GM21723 (cell line): ENCODE results near the gene E2F2.
"Not testable (repeated sequence)": the region's sequence is repeated elsewhere in the genome, so short reads cannot be mapped to it uniquely, and the experiment has no call there.

Experiments used
- ATAC-seq: cut with Tn5 transposase; IDR thresholded peaks from one replicate; pipeline ENCODE4 v1.9.1; 2021; ENCODE audit warnings: mild to moderate bottlenecking, moderate library complexity; ENCODE audit not compliant: unreplicated experiment

E2F2 gene

GRCh38 chr1:23525558-23526250 is 5.3 kb downstream of the E2F2 start:
- no peak for ATAC-seq

DNA sequence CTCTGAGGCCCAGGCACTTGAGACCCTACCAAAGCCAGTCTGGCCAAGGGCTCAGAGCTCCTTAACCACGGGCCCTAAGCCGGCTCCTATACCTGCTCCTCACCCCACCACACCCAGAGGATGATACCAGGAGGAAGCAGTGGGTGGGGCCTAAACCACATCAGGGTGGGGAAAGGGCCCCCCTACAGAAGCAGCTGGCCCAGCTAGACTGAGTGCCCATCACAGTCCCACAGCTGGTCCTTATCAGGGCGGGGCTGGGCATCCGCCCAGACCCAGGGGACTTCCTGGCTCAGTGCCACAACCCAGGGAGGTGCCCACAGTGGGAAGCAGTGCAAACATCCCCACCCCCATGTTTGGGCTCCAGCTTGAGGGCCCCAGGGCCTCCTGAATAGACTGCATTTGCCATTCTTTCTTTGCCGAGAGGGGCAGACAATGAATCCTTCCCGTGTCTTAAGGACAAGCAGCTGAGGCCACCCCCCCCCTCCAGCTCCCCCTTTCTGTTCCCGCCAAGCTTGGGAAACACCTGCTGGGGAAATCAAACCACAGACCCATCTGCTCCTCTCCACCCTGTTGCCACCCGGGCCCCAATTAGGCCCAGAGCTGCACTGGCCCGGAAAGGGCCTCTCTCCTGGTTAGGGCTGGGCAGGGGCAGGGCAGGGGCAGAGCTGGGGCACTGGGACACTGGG is 6.2 kb downstream of the E2F2 start:
- ATAC-seq, result no peak

DNA sequence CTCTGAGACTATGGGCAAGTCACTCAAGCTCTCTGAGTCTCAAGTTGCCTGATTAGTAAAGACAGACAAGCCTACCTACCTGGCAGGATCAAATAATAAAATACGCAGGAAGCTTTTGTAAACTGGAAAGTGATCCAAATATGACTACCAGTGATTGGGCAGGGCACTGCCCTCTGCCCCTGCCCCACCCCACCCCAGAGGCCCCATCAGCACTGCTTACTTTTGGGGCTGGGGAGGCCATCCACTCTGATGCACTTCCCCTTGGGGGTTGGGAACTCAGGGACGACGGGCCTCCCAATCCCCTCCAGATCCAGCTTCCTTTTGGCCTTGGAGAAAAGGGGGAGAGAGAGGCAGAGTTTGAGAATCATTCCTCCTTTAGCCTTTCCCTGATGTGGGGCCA is 6.9 kb downstream of the E2F2 start:
- ATAC-seq, result no peak

DNA sequence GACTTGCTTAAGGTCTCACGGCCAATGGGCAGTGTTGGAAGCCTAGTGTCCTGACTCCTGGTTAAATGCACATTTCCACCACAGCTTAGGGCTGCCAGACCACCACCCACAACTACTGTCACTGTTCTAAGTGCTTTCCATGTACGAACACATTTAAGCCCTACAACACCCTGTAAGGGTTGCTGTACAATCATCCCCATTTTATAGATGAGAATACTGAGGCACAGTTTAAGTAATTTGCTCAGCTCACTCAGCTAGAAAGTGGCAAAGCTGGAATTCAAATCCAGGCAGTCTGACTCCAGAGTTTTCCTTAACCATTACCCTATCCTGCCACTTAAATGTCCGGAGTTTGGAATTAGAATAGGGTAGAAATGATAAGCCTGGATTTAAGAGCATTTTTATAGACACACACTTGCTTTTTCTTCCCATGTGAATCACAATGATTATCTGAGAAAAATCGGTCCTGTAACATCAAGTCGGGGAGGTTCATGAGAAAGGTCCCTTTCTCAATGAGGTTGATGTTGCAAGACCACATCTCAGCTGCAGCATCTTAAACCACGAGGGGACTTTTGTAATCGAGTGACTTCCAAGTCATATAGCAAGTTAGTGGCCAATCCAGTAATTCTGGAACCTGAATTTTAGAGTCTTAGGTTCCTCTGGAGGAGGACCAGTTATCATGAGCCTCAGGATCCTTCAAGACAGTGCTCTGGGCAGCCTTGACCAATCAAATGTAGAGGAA is 8.6 kb downstream of the E2F2 start:
- no peak for ATAC-seq

GRCh38 chr1:23521588-23521987 is 9.4 kb downstream of the E2F2 start:
- ATAC-seq, result no peak

DNA sequence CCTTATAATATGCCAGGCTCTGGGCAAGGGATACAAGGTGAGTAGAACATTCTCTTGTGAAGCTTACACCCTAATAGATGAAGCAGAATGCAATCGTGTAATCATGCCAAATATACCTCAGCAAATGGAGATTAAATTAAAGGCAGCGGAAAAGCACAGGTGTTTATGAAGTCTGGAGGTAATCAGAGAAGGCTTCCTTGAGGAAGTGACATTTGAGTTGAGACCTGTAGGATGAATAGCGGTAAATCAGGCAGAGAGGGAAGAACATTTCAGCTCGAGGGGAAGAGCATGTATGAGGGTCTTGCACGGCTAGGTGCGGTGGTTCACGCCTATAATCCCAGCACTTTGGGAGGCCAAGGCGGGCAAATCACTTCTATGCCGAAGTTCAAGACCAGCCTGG is 13.5 kb downstream of the E2F2 start:
- no peak for ATAC-seq

- ATAC-seq, result no peak
Observed at GRCh38 chr1:23515905-23516304, 15.1 kb downstream of the E2F2 start.

DNA sequence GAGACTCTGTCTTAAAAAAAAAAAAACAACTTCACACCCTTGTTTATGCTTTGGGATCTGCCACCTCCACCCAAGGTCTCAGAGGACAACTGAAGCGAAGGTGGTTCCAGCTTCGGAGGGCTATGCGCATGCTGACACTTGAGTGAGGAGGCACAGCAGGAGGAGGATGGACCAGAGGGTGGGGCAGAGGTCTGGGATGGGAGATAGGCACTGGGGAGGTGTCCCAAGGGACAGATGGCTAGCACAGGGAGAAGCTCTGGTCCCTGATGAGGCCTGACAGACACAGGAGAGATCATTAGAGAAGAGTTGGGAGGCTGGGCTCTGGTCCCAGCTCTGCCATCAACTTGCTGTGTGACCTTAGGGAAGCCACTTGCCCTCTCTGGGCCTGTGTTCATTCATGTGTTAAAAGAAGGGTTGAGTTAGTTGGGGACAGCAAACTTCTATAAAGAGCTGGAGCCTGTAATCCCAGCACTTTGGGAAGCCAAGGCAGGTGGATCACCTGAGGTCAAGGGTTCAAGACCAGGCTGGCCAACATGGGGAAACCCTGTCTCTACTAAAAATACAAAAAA is 16.8 kb downstream of the E2F2 start:
- ATAC-seq, result no peak

GRCh38 chr1:23509896-23510295 is 21.1 kb downstream of the E2F2 start:
- no peak for ATAC-seq

DNA sequence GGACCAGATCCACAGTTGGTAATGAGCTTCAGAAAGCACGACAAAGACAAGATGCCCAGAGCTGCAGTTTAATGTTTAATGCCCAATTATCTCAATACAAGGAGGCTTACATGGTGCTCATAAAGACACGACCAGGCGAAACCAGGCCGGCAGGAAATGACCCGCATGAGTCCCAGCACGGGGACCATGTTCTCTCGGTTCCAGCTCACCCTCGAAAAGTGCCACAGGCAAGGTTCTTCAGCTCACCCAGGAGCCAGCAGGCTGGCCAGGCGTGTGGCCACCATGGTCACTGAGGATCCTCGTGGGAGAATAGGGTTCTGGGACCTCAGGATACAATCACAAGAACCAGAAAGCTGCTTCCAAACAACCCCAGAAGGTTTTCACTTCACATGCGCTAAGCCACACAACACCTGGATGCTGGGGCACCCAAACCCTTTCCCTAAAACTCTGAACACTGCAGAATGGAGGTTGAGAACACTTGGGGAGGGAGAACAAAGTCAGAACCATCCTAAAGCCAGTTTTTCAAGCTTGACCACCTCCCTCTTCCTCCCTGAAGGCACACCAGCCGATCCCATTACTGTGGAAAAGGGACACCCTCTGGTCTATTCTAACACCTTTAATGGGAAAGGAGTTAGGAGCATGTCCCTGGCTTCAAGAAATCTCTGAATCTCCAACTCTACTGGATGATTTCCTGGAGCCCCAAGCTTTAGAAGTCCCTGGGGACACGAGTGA is 24.5 kb downstream of the E2F2 start:
- ATAC-seq, result no peak

DNA sequence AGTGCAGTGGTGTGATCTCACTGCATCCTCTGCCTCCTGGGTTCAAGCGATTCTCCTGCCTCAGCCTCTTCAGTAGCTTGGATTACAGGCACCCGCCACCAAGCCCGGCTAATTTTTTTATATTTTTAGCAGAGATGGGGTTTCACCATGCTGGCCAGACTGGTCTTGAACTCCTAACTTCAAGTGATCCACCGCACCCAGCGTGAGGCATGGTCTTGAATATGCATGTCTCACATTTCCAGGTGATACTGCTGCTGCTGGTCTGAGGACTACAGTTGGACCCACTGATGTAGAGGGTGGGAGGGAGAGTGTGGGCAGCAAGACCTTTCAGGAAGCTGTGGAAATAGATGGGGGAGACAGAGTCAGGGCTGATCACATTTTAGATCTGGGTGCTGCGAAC is 25.2 kb downstream of the E2F2 start:
- no peak for ATAC-seq

DNA sequence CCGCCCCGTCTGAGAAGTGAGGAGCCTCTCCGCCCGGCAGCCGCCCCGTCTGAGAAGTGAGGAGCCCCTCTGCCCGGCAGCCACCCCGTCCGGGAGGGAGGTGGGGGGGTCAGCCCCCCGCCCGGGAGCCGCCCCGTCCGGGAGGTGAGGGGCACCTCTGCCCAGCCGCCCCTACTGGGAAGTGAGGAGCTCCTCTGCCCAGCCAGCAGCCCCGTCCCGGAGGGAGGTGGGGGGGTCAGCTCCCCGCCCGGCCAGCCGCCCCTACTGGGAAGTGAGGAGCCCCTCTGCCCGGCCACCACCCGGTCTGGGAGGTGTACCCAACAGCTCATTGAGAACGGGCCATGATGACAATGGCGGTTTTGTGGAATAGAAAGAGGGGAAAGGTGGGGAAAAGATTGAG is 26.9 kb downstream of the E2F2 start:
- ATAC-seq, result not testable (repeated sequence)

- no peak for ATAC-seq
Observed at GRCh38 chr1:23502951-23503350, 28.1 kb downstream of the E2F2 start.

DNA sequence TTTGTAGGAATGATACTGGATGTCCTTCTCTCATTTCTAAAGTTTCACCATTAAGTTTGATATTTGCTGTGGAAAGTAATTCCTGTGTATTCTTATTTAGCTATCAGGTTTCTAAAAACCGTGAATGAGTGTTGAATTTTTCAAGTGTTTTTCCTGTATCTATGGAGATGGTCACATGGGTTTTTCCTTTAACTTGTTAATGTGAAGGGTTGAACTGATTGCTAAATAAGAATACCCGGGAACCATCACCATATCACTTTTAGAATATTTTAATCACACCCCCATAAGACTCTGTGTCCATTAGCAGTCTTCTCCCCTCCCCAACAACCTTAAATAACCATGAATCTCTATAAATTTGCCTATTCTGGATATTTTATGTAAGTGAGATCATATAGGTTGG is 30.6 kb downstream of the E2F2 start:
- no peak for ATAC-seq

DNA sequence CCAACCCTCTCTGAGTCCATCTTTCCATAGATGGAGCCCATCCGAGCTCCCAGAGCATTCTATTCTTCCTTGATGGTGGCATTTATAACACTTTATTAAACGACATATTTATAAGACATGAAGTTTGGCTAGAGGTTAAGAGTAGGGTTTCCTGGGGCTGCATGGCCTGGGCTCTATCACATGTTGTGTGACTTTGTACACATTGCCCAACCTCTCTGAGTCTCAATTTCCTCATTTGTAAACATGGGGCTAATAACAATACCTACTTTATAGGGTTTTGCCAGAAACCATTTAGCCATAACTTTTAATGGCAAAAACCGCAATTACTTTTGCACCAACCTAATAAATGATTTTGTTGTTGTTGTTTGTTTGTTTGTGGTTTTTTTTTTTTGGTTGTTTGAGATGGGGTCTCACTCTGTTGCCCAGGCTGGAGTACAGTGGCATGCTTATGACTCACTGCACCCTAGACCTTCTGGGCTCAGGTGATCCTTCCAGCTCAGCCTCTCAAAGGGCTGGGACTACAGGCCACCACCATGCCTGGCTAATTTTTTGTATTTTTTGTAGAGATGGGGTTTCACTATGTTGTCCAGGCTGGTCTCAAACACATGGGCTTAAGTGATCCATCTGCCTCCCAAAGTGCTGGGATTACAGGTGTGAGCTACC is 33.1 kb downstream of the E2F2 start:
- ATAC-seq, result no peak

- no peak for ATAC-seq
Observed at GRCh38 chr1:23496490-23497181, 34.4 kb downstream of the E2F2 start.

GRCh38 chr1:23494836-23495235 is 36.2 kb downstream of the E2F2 start:
- ATAC-seq, result not testable (repeated sequence)

GRCh38 chr1:23492776-23493175 is 38.3 kb downstream of the E2F2 start:
- ATAC-seq, result not testable (repeated sequence)

DNA sequence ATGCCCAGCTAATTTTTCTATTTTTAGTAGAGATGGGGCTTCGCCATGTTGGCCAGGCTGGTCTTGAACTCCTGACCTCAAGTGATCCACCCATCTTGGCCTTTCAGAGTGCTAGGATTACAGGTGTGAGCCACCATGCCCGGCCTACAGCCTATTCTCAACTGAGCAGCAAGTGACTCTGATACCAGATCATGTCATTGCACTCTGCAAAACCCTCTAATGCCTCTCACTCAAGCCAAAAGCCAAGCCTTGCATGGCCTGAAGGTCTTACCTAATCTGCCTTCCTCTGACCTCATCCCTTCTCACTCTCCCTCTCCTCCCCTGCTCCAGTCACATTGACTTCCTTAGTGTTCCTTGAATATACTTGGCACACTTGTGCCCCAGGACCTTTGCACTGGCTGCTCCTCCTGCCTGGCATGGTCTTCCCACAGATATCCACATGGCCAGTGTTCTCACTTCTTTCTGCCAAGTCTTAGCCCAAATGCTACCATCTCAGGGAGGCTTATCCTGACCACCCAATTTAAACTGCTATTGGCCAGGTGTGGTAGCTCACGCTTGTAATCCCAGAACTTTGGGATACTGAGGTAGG is 38.8 kb downstream of the E2F2 start:
- no peak for ATAC-seq

DNA sequence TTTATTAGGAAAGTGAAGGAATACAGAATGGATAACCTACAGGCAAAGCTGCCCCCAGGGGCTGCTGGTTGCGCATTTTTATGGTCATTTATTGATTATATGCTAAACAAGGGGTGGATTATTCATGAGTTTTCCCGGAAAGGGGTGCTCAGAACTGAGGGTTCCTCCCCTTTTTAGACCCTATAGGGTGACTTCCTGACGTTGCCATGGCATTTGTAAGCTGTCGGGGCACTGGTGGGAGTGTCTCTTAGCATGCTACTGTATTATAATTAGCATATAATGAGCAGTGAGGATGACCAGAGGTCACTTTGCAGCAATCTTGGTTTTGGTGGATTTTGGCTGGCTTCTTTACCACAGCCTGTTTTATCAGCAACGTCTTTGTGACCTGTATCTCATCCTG is 41.2 kb downstream of the E2F2 start:
- ATAC-seq, result no peak
